Activated T-cell treated with anti-CD3 and anti-CD28 coated beads for 1 hour (primary cell): ENCODE measurements around the gene TBXT.
"Not testable (repeated sequence)": the region's sequence is repeated elsewhere in the genome, so short reads cannot be mapped to it uniquely, and the experiment has no call there.

Source experiments
- DNase-seq: peaks from one replicate; pipeline ENCODE4 v3.0.0-alpha.2; 2020; ENCODE audit warnings: low read depth

Gene TBXT

GRCh38 chr6:166167801-166168615 is at the start of gene TBXT:
TBXT (minus strand) TSS chr6:166167851; CDS start chr6:166167591, 260 bp downstream.
- DNase-seq = no peak

GRCh38 chr6:166207284-166207561 is 39.6 kb upstream of the TBXT start:
- DNase-seq = no peak

GRCh38 chr6:166206510-166207283 is 39.0 kb upstream of the TBXT start:
- no peak for DNase-seq

- no peak for DNase-seq
Measured at GRCh38 chr6:166206066-166206465, 38.4 kb upstream of the TBXT start.

- DNase-seq = no peak
Measured at GRCh38 chr6:166204852-166205650, 37.4 kb upstream of the TBXT start.

GRCh38 chr6:166203641-166204222 is 36.1 kb upstream of the TBXT start:
- DNase-seq = no peak

- DNase-seq = no peak
Measured at GRCh38 chr6:166203003-166203640, 35.5 kb upstream of the TBXT start.

- no peak for DNase-seq
Measured at GRCh38 chr6:166202321-166202733, 34.7 kb upstream of the TBXT start.

GRCh38 chr6:166201878-166202277 is 34.2 kb upstream of the TBXT start:
- DNase-seq = no peak

- no peak for DNase-seq
Measured at GRCh38 chr6:166197361-166197760, 29.7 kb upstream of the TBXT start.

- no peak for DNase-seq
Measured at GRCh38 chr6:166195860-166196238, 28.2 kb upstream of the TBXT start.

- DNase-seq = no peak
Measured at GRCh38 chr6:166194914-166195859, 27.5 kb upstream of the TBXT start.

- DNase-seq = no peak
Measured at GRCh38 chr6:166192557-166192956, 24.9 kb upstream of the TBXT start.

GRCh38 chr6:166192136-166192535 is 24.5 kb upstream of the TBXT start:
- no peak for DNase-seq

- no peak for DNase-seq
Measured at GRCh38 chr6:166179704-166180103, 12.1 kb upstream of the TBXT start.

GRCh38 chr6:166176106-166176505 is 8.5 kb upstream of the TBXT start:
- no peak for DNase-seq

- DNase-seq = not testable (repeated sequence)
Measured at GRCh38 chr6:166175093-166175492, 7.4 kb upstream of the TBXT start.

- no peak for DNase-seq
Measured at GRCh38 chr6:166174031-166174430, 6.4 kb upstream of the TBXT start.

- DNase-seq = no peak
Measured at GRCh38 chr6:166173281-166173951, 5.8 kb upstream of the TBXT start.

GRCh38 chr6:166172546-166172945 is 4.9 kb upstream of the TBXT start:
- DNase-seq = no peak
